Measurements from ENCODE around the gene COL18A1. TPM values are rescaled to one million over a fixed set of nuclear protein-coding genes. Genes with fewer than 3 reads are reported as not detected.

Gene COL18A1
- total and polyA plus RNA-seq, 2 of the 8 experiments (the other 6 are each of a cell fraction or from before 2014, with no cell fraction given), result 145 to 201 TPM

GRCh38 chr21:45555251-45555556, 150.2 kb downstream of the COL18A1 start (continued):
- TF ChIP-seq E2F6 (IDR thresholded peaks at IDR 0.05) (no peak), SP2 (IDR thresholded peaks at IDR 0.05; ENCODE audit: low read length) (no peak), RAD21 (IDR thresholded peaks at IDR 0.05 in 1 of 2, conservative IDR thresholded peaks at IDR 0.05 in 1 of 2; ENCODE audit: low read depth in 2 of 2, low read length in 2 of 2) (no peak), RBBP5 (IDR thresholded peaks at IDR 0.05; ENCODE audit: borderline replicate concordance, low read depth, low read length) (no peak)

Data from H1 (cell line).